Inferior parietal cortex (tissue), 1 donor: ENCODE measurements around the gene MCRS1.

ENCODE experiments used
- DNase-seq: peaks from one replicate; pipeline ENCODE4 v3.0.0-alpha.2; 2016; ENCODE audit errors: extremely low spot score

Gene MCRS1

GRCh38 chr12:49582201-49582600 lies 14.3 kb upstream of the MCRS1 start:
- DNase-seq = no peak

- DNase-seq = peak; percentile 91
These were observed 12.9 kb upstream of the MCRS1 start for GRCh38 chr12:49580572-49581535.

DNA sequence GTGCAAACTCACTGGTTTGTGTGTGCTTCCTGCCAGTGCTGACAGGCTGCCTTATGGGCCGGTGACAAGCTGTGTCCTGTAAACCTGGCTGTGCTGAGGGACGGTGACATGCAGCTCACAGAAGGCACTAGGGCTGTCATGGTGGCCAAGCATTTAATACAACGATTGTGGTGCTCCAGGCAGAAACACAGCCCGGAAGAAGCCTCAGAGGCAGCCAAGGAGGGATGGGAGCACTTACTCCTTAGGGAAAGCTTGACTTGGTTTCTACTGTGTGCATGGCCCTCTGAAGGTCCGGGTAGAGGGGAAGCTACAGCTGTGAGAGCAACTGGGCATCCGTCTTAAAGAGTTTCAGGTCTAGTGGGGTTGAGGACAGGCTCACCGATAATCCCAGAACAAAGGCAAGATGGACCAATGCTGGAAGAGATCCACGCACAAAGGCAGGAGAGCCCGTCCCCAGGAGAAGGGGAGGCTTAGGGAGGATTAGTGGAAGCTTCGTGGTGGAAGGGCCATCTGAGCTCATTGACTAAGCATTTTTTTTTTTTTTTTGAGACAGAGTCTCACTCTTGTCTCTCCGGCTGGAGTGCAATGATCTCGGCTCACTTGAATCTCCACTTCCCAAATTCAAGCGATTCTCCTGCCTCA lies 10.7 kb upstream of the MCRS1 start:
- DNase-seq = no peak

- DNase-seq = no peak
These were observed 9.8 kb upstream of the MCRS1 start for GRCh38 chr12:49577589-49578315.

DNA sequence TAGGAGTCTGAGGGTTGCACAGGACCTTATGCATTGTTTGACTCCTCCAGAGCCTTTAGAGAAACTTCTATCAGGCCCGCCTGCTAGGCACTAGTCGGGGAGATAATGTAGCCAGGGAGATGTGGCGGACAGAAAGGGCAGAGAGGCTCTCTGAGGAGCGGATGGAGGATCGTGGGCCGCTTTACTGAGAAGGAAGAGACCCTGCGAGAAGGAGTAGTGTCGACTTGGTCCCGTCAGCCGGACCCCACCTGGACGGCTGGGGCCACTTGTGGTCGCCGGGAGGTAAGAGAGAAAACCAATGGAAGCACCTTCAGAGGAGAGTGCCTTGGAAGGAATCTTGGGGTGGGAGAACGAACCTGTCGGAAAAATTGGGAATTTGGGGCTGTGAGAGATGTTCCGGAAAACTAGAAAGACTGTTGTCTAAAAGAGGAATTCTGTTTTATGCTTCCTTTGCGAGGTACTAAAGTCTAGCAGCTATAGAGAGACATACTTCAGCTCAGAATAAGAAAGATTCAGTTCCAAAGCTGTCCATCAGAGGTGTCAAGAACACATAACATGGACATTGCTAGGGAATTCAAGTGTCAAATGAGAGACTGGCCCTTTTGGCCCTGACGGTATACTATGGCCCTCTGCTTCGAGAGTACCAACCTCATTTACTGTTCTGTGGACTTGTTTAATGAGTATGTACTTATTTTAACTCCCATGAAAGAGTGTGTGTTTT lies 660 bp upstream of the MCRS1 start:
- no peak for DNase-seq

GRCh38 chr12:49567302-49567610 lies 686 bp downstream of the MCRS1 start:
- no peak for DNase-seq

DNA sequence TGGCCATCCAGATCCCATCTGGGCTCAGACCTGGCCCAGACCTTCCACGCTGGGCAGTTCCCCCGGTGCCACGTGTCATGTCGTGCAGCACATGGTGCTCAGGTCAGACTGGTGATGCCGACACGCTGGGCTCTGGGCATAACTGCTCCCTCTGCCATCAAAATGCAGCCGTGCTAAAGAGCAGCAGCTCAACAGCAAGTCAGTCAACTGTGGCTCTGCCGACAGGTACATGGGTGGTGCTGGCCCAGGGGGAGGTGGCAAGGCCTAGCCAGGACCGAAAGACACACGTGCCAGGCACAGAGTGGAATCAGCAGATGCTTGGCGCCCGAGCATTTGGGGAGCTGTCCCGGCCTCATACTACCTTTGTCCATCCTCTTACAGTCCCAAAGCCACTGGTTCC lies 1.6 kb downstream of the MCRS1 start:
- DNase-seq = no peak

DNA sequence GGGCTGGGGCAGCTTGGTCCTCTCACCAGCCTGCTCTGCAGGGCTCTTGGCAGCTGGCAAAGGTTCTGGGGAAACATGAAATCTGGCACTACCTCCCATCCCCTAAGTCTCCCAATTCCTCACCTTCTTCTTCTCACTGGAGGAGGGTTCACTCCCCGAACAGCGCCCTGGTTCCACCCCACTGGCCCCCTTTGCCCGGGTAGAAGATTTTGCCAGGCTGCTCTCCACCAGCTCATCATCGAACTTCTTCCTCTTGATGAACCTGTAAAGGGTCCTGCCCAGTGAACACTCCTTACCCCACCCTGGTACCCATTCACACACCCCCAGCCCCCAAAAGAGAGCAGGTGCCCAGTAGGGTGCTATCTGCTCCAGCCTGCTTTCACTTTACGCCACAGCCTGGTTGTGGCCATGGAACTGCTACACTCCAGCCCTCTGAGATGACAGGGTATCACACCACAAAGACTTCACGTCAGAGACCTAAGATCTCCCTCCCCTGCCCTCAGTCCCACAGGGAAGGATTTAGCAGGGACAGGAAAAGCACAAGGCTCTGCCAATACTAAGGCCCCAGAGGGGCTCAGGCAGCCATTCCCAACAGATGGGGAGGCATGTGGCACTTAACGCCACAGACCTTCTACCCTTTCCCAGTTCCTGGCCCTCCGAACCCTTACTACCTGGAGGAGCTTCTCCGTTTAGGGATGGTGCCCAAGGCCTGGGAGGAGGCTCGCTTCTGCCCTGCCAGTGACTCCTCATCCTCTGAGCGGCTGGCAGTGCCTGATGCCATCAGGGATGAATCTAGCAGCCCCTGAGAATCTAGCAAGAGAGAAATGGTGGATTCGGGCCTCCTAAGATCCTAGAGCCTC lies 2.3 kb downstream of the MCRS1 start:
- no peak for DNase-seq

- DNase-seq = no peak
These were observed 3.1 kb downstream of the MCRS1 start for GRCh38 chr12:49564686-49565405.

DNA sequence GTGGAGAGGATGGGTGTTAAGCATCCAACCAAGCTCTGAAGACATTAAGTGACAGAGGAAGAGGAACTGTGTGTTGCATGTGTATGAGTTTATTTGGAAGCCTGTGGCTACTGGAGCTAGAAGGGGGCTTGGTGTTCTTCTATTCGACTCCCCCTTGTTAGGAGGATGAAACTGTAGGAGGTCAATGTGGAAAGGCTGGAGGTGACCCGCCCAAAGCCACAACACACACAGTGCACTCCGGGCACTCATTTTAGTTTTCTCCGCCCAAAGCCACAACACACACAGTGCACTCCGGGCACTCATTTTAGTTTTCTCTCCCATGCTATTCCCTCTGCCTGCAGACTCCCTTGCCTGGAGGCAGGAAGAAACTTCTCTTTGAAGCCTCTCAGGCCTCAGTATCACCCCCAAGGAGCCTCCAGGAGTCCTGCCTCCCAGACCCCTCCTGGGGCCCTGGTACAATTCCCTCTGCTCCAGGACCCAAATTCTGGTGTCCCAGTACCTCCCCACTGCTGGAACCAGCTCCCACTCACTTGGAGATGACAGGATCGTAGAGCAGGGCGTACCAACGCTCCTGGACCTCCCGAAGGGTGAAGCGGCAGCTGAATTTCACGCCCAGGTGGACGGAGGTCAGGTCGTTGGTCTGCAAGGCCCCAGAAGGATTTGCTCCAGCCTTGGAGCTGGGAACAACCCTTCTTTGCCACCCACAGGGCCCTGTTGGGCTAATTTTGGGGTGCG lies 3.8 kb downstream of the MCRS1 start:
- DNase-seq = no peak

DNA sequence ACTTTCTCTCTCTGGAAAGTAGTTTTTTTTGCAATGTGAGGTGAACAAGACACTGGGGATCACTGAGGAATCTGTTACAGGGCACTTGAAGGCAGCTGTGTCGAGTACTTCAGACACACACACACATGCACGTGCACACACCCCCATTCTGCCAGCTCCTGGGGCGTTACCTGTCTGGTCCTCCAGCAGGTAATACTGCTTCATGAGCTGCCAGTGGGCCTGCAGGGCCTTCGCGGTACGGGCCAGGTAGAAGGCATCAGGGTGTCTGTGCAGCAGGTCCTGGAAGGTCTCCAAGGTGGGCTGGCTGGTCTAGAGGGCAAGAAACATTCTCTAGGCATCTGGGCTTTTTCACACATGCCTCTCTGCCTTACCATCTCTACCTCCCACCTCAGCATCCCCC lies 5.1 kb downstream of the MCRS1 start:
- DNase-seq = no peak

GRCh38 chr12:49562233-49562632 lies 5.7 kb downstream of the MCRS1 start:
- no peak for DNase-seq

DNA sequence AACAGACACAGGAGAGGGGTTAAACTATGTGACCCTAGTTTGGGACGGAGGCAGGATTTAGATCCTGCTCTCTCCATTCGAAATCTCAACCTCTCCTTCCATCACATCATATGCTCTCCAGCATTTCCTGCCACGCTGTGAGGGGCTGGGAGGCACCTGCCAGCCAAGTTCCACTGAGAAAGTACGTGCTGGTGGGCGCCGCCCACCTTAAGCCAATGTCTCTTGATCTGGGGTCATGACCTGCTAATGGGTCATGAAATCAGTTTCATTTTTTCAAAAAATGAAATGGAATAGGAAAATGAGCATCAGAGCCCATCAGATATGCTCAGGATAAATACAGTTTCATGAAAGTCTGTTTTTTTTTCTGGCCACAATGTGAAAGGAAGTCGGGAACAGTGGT lies 7.2 kb downstream of the MCRS1 start:
- DNase-seq = no peak

- no peak for DNase-seq
These were observed 8.8 kb downstream of the MCRS1 start for GRCh38 chr12:49559011-49559675.

GRCh38 chr12:49558526-49558925 lies 9.4 kb downstream of the MCRS1 start:
- DNase-seq = no peak

GRCh38 chr12:49557917-49558215 lies 10.1 kb downstream of the MCRS1 start:
- no peak for DNase-seq

- no peak for DNase-seq
These were observed 10.6 kb downstream of the MCRS1 start for GRCh38 chr12:49557187-49557916.

DNA sequence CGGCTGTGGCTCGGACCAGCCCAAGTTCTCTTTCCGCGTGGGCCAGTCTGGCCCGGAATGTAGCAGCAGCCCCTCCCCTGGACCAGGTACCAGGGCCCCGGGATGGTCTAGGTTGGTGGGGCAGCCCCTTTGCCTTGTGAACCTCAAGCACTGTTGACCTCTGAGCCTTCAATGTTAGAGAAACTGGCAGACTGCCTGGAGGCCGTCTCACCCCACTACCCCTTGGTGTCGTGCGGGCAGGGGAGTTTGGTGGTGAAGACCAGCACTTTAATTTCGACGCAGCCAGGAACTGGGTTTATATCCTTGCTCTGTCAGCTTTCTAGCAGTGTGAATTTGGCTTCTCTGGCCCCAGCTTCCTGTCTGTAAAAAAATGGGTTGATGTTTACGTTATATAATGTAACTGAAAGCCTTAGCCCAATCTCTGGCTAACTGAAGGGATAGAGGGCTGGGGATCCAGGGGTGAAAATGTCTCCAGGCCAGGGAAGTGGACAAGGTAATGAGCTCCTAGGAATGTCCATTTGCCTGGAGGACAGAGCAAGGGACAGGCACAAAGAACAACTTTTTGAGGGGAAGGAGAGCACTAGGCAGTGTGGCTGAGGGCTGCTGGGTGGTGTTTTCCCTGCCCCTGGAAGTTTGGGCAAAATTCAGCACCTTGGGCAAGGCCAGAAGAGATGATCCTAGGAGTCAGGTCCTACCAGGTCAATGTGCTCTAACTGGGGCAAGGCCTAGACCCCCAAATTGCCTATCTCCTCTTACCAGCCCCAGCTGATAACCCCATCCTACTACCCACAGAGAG lies 11.4 kb downstream of the MCRS1 start:
- no peak for DNase-seq
